Testis (tissue), 2 donors: ENCODE results near the gene KIAA1671.

Experiments used
- POLR2A ChIP-seq: fragments of 450-650 bp; IDR thresholded peaks from one replicate; pipeline ENCODE4 v1.6.1; 2017; ENCODE audit warnings: antibody characterized with exemption, mild to moderate bottlenecking, moderate library complexity
- TF ChIP-seq, protein P1 (sequence below), 3 experiments: fragments of 450-650 bp in 2 of 3; fragments of 200-600 bp in 1 of 3; sonication (generic) in 1 of 3; IDR thresholded peaks; one replicate each; pipeline ENCODE4 v1.5.1; 2016 to 2019; ENCODE audit warnings: antibody characterized with exemption in 3 of 3, mild to moderate bottlenecking in 2 of 3, moderate library complexity in 1 of 3

DNA sequence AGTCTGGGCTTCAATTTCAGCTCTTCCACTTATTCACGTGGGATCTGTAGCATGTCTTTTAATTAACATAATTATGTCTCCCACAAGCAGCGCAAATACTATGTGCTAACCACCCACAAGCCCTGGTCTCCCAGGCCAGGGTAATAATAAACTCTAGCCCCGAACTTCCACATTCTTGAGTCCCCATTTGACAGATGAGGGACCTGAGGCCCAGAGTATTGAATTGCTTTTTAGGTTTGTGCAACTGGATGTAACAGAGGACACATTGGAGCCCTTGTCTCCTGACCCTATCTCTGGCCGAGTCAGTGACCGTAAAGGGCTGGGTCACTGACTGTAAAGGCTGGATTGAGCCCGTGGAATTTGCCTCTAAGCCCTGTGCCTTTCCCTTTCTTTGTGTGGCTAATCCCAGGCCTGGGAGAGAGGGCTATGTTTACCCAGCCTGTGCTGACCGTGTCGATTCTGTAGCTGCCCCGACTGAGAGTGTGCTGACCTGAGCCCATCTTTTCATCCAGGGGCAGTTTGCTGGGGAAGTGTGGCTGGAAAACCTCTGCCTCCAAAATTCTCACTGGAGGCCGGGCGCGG is 270.8 kb downstream of the KIAA1671 start:
- TF ChIP-seq, protein P1, sequence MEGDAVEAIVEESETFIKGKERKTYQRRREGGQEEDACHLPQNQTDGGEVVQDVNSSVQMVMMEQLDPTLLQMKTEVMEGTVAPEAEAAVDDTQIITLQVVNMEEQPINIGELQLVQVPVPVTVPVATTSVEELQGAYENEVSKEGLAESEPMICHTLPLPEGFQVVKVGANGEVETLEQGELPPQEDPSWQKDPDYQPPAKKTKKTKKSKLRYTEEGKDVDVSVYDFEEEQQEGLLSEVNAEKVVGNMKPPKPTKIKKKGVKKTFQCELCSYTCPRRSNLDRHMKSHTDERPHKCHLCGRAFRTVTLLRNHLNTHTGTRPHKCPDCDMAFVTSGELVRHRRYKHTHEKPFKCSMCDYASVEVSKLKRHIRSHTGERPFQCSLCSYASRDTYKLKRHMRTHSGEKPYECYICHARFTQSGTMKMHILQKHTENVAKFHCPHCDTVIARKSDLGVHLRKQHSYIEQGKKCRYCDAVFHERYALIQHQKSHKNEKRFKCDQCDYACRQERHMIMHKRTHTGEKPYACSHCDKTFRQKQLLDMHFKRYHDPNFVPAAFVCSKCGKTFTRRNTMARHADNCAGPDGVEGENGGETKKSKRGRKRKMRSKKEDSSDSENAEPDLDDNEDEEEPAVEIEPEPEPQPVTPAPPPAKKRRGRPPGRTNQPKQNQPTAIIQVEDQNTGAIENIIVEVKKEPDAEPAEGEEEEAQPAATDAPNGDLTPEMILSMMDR (IDR thresholded peaks at IDR 0.05), result no peak
- no peak for TF ChIP-seq POLR2A
